Adrenal gland (tissue), 12 donors: Measurements from ENCODE around the gene DLGAP5. TPM values are rescaled to one million over a fixed set of nuclear protein-coding genes. Genes with fewer than 3 reads are reported as not detected.

Experiments
- DNase-seq, 7 donors: peaks; one replicate each; pipeline ENCODE4 v3.0.0-alpha.2; 2019 to 2020
- H3K27ac ChIP-seq, 5 donors: fragments of 200-600 bp; sonication (generic) in 4 of 5; 1 replicate in 3 of 5; 2 replicates in 2 of 5; pipeline versions ENCODE4 v1.5.1 to v1.8.0; 2016 to 2020; ENCODE audit warnings: mild to moderate bottlenecking in 1 of 5
- H3K27me3 ChIP-seq: fragments of 200-600 bp; 2 replicates; pipeline ENCODE4 v1.8.0; 2021
- H3K36me3 ChIP-seq, 2 donors: fragments of 200-600 bp; replicated peaks in 1 of 2; 1 replicate in 1 of 2; 2 replicates in 1 of 2; pipeline versions ENCODE4 v1.5.1 to v1.8.0; 2018 to 2022
- H3K4me1 ChIP-seq, 2 donors: fragments of 200-600 bp; replicated peaks in 1 of 2; 1 replicate in 1 of 2; 2 replicates in 1 of 2; pipeline versions ENCODE4 v1.5.1 to v1.8.0; 2018 to 2021
- H3K4me3 ChIP-seq, 4 donors: fragments of 200-600 bp; sonication (generic) in 3 of 4; one replicate each; pipeline ENCODE4 v1.5.1; 2016 to 2018
- H3K9me3 ChIP-seq, 3 donors: fragments of 200-600 bp; sonication (generic) in 1 of 3; replicated peaks in 1 of 3; 1 replicate in 2 of 3; 2 replicates in 1 of 3; pipeline versions ENCODE4 v1.5.1 to v1.8.0; 2016 to 2021
- CTCF ChIP-seq, 6 experiments: fragments of 450-650 bp in 4 of 6; fragments of 200-600 bp in 2 of 6; sonication (generic) in 1 of 6; IDR thresholded peaks; 1 replicate in 5 of 6; 2 replicates in 1 of 6; pipeline versions ENCODE4 v1.5.1 to v1.8.0; 2016 to 2021; ENCODE audit warnings: antibody characterized with exemption in 6 of 6, mild to moderate bottlenecking in 2 of 6, moderate library complexity in 1 of 6
- POLR2A ChIP-seq, 2 donors: fragments of 450-650 bp; IDR thresholded peaks; one replicate each; pipeline ENCODE4 v1.6.1; 2017; ENCODE audit warnings: antibody characterized with exemption in 2 of 2, mild to moderate bottlenecking in 2 of 2, moderate library complexity in 1 of 2
- WGBS, 4 donors: extraction: QIAGEN DNeasy Blood & Tissue Kit in 2 of 4; methylation state at CpG; one replicate each; pipeline versions ENCODE4 v1.1.5 to v1.1.7; 2013 to 2017; 5-methylcytosine and 5-hydroxymethylcytosine counted together
- intact Hi-C, 2 donors: fragments of 100-400 bp; cut with DNase I; formaldehyde crosslinking; loops; one replicate each; pipeline versions ENCODE4 v1.14.1 to v1.15.0; 2022 to 2023
- polyA plus RNA-seq, 3 donors: library from polyadenylated mRNA; stranded (reverse); fragments of 200-250 nt in 2 of 3; fragments of 350-450 nt in 1 of 3; fragmentation: Illumina TruSeq in 1 of 3; extraction: RNeasy Lipid Tissue Mini Kit (QIAGEN cat#74804) in 1 of 3; gene quantifications; one replicate each; pipeline ENCODE4 v1.2.3, GENCODE V29; 2013 to 2014
- total RNA-seq, 9 donors: library from RNA; depleted of rRNA in 4 of 9; stranded (reverse); fragments of >200 nt in 4 of 9; fragments of 120-200 nt in 1 of 9; fragmentation: NEBNext Ultra II Directional in 1 of 9; extraction: Animal tissue kit (Norgen Biotek cat#: 25700) in 1 of 9; gene quantifications; one replicate each; pipeline versions ENCODE4 v1.1.0 to v1.2.4, GENCODE V29; 2013 to 2023
- donor health status: healthy with polysubstance abuse.
- donor health status: Bipolar disorder and iron deficiency.
- donor health status: DM: yes; HTN: yes; CAD: no.
- donor health status: DM: no; HTN: no; CAD: no.
- donor health status: DM: no; HTN: no; CAD: no.
- donor health status: DM: yes; HTN: yes; CAD: no.

Gene DLGAP5
- total and polyA plus RNA-seq, 12 donors: 0.03 to 12.5 (median 0.99) TPM; not detected in 2

- TF ChIP-seq POLR2A (IDR thresholded peaks at IDR 0.05) (no peak), CTCF (IDR thresholded peaks at IDR 0.05) (no peak)
- no peaks in the 10 kb centered on the region for H3K36me3 ChIP-seq
- H3K27me3 ChIP-seq: no peaks in the 10 kb centered on the region
- no peak overlapping the region for H3K27ac ChIP-seq
- H3K4me1 ChIP-seq: no peaks in the 10 kb centered on the region
- no peak for DNase-seq
- no peak overlapping the region for H3K4me3 ChIP-seq
- intact Hi-C loops: no loop called here
- no peaks in the 10 kb centered on the region for H3K9me3 ChIP-seq
- 41 to 51% (median 47%) methylated on average over 2 of the region's 2 CpGs for WGBS, 4 donors
Measured at GRCh38 chr14:55206175-55206693, 14.8 kb upstream of the DLGAP5 start.

GRCh38 chr14:55201219-55202101, 10.1 kb upstream of the DLGAP5 start:
- intact Hi-C loops: no loop called here
- no peaks in the 10 kb centered on the region for H3K4me1 ChIP-seq
- H3K36me3 ChIP-seq: no peaks in the 10 kb centered on the region
- no peak overlapping the region for H3K4me3 ChIP-seq
- 90 to 95% (median 93%) methylated on average over 17 of the region's 17 CpGs for WGBS, 4 donors
- H3K9me3 ChIP-seq: no peaks in the 10 kb centered on the region
- no peak overlapping the region for H3K27ac ChIP-seq
- TF ChIP-seq CTCF (IDR thresholded peaks at IDR 0.05) (no peak), POLR2A (IDR thresholded peaks at IDR 0.05) (no peak)
- DNase-seq: no peak
- no peaks in the 10 kb centered on the region for H3K27me3 ChIP-seq

- Histone ChIP-seq H3K27ac (no peak overlapping the region), H3K9me3 (no peaks in the 10 kb centered on the region), H3K4me1 (no peaks in the 10 kb centered on the region), H3K27me3 (no peaks in the 10 kb centered on the region), H3K36me3 (no peaks in the 10 kb centered on the region), H3K4me3 (no peak overlapping the region)
- 55 to 73% (median 62%) methylated on average over 3 of the region's 3 CpGs for WGBS, 4 donors
- intact Hi-C loops: no loop called here
- DNase-seq: no peak
- TF ChIP-seq CTCF (IDR thresholded peaks at IDR 0.05): no peak
- TF ChIP-seq POLR2A (IDR thresholded peaks at IDR 0.05): no peak
Measured at GRCh38 chr14:55200651-55201050, 9.3 kb upstream of the DLGAP5 start.

- H3K4me1 ChIP-seq: no peaks in the 10 kb centered on the region
- 75 to 89% (median 76%) methylated on average over 2 of the region's 2 CpGs for WGBS, 4 donors
- no peak for DNase-seq
- no peak for TF ChIP-seq CTCF (IDR thresholded peaks at IDR 0.05)
- no peak for TF ChIP-seq POLR2A (IDR thresholded peaks at IDR 0.05)
- no peaks in the 10 kb centered on the region for H3K9me3 ChIP-seq
- no peak overlapping the region for H3K4me3 ChIP-seq
- intact Hi-C loops: no loop called here
- H3K36me3 ChIP-seq: no peaks in the 10 kb centered on the region
- H3K27ac ChIP-seq: no peak overlapping the region
- no peaks in the 10 kb centered on the region for H3K27me3 ChIP-seq
Measured at GRCh38 chr14:55198749-55199148, 7.4 kb upstream of the DLGAP5 start.
